ENCODE data around the gene GP9. TPM values are rescaled to one million over a fixed set of nuclear protein-coding genes. Genes with fewer than 3 reads are reported as not detected.
"Not testable (repeated sequence)": the region's sequence is repeated elsewhere in the genome, so short reads cannot be mapped to it uniquely, and the experiment has no call there.

Gene GP9
- polyA plus RNA-seq, 1 donor, result 0.42 TPM

DNA sequence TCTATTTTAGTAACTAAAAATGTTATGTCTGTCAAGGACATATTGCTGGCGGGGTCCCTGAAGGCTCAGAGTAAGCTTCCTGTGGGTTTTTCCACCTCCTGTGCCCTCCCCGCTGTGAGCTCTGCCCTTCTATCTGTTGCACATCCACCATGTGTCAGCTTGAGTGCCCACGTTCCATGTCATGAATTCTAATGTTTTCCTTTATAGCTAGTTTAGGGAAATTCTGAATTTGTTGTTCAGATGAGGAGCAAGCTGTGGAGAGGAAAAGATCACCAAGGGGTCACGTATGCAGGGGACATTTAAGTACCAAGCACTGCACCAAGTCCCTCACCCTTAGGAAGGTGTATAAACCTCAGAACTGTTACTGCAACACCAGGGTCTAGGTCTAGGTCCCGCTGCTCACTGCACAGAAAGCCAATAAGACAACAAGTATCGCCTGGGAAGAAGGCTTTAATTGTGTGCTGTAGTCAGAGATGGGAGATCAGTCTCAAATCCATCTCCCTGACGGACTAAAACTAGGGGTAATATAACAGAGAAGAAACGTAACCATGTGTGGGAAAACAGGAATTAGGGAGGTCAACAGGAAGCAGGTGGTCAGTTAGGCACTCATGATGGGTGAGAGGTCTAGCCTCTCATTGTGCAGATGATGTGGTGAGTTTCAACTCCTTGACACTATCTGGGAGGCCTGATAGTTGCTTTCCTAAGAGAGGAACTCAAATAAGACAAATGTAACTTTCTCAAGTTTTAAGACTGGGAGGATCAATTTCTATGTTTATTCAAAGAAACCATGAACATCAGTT, 9.7 kb downstream of the GP9 start:
- DNase-seq (ENCODE audit: low read depth), result no peak

DNA sequence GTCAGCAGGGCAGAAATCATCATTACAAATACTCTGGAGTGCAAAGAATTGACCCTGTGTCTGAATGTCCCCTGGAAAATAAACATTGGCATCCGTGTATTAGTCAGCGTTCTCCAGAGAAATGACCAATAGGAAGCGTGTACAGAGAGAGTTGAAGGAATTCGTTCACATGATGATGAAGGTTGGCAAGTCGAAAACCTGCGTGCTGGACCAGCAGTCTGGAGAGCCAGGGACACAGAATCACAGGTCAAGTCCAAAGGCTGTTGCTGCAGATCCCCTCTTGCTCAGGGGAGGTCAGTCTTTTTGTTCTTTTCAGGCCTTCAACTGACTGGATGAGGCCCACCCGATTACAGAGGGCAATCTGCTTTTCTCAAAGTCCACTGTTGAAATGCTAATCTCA, 16.6 kb downstream of the GP9 start:
- no peak for DNase-seq (ENCODE audit: low read depth)

DNA sequence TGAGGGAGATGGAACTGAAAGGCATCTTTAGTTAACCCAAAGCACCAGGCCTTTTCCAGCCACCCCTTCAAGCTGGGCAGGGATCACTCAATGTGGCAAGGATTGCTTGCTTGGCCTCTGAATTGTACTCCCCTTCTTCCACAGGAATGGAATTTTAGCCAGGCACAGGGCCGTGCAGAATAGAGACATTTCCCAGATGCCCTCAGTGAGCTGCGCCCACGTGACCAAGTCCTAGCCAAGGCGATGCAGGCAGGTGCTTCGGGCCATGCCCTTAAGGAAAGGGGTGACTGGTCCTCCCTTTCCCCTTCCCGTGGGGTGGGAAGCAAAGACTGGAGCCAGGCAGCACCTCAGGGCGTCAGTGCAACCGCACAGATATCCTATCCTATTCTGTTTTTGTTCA, 17.9 kb downstream of the GP9 start:
- no peak for DNase-seq (ENCODE audit: low read depth)

DNA sequence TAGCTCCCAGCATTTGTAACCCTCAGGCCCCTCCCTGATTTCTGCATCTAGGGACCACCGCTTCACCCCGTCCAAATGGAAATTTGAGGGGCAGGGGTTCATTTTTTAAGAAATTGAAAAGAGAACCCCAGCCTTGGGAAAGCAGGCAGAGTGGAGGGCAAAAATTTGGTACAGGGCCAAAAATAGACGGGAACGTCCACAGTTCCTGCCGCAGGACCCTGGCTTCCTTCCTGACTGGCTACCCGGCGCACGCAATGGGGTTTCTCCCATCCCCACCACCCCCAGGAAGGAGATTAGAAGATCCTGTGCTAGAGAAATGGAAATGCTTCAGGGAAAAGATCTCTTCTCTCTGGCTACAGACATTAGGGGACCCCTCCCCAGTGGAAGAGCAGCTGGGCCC, 20.9 kb downstream of the GP9 start:
- DNase-seq (ENCODE audit: low read depth), result no peak

DNA sequence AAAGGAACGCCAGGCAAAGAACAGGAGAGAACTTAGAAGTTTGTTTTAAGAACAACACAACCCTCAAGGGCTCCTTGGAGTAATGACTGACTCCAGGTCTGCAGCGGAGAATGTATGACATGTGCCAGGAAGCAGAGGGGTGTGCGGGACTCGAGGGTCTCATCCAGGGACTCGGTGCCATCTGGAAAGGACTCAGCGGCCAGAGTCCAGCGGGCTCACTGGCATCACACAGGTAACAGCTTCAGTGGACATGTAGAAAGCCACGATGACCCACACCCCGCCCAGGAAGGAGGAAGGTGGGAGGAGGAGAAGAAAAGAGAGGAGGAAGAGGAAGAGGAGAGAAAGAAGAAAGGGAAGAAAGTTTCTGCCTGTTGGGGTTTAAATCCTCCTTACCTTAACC, 21.4 kb downstream of the GP9 start:
- DNase-seq (ENCODE audit: low read depth), result no peak

DNA sequence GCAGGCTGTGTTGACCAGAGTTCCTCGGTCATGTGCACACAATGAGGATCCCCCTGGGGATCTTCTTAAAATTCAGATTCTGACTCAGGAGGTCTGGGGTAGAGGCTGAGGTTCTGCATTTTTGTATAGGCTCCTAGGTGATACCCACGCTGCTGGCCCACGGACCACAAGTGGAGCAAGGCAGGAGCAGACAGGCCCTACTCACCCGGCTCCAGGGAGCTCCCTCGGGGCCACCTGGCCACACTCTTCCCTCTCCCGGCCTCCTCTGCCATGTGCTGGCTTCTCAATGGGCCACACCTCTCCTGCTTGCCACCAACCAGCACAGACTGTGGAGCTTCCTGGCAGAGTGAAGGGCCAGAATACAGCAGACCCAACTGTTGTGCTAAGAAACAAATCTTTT, 23.9 kb downstream of the GP9 start:
- no peak for DNase-seq (ENCODE audit: low read depth)

DNA sequence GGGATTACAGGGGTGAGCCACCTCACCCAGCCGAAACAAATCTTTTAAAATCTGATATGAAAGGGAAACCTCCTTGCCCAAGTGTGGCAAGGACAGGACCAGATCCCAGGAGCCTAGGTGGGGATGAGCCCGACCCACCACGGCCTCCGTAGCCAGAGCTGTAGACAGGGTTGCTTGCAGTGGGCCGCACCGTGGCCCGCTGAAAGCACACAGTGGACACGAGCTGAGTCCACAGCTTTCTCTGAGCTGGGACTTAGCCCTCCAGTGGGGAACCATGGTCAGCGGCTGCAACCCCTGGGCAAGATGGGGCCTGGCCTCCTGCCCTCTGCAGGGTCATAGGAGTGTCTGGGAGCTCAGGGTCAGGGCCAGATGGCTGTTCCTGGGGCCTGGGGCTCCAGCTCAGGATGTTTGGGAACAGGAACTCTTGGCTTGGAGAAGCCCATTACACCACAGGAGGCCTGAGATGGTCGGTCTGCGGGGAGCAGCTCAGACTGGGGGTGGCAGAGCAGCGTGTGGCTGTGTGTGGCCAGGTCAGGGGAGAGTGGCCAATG, 24.7 kb downstream of the GP9 start:
- DNase-seq (ENCODE audit: low read depth), result no peak

DNA sequence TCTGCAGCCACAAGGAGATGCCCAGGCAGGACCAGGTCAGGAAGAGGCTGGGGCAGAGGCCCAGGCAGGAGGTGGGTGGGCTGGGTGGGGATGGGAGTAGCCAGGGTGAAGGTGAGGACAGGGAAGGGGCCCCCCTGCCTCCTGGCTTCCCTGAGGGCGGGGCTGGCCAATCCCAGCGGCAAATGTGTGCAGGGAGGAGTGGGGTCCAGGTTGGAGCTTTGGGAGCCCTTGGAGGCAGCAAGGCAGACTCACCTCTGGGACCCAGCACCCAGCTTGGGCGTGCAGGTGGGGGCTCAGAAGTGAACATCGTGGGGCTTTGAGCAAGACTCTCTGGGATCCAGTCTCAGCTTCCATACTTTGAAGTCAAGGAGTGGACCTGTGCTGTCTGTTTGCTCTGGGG, 25.2 kb downstream of the GP9 start:
- no peak for DNase-seq (ENCODE audit: low read depth)

DNA sequence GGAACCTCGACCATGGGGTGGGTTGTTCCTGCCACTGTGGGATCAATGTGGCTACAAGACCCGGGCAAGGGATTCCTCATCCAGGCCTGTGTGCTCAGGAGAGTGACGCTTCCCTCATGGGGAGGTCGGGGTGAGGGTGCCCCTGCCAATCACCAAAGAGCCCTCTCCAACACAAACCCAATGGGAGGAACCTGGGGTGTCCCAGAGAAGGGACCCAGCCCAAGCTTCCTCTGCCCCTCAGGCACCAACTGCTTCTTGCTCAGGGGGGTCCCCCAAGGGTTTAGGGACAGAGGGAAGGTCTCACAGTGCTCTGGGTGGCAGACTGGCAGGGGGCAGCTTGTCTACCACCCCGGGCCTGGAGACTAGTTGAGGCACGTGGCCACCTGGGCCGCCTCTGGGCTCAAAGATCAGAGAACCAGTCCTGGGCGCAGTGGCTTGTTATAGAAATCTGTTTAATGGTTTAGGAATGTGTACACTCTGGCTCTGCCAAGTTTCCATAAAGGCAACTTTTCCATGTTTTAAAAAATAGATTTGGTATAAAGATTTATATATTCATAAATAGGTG, 26.6 kb downstream of the GP9 start:
- DNase-seq (ENCODE audit: low read depth), result peak; percentile 31

DNA sequence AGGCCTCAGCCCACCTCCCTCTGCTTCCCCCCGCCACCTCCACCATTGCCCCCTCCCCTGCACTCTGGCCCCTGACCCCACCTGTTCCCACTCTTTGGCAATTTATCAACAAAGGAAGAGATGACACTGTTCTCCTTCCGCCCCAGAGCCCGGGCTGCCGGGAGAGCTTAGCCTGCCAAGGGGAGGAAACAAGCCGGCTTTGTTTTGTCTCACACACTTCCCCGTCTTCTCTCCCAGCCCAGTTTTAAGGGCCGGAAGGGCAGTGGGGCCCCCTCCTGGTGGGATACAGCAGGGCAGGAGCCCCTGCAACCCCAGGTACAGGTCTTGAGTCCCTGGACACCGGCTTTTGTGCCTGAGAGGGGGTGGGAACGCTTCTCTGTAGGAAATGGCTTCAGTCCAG, 27.3 kb downstream of the GP9 start:
- peak; percentile 22 for DNase-seq (ENCODE audit: low read depth)

DNA sequence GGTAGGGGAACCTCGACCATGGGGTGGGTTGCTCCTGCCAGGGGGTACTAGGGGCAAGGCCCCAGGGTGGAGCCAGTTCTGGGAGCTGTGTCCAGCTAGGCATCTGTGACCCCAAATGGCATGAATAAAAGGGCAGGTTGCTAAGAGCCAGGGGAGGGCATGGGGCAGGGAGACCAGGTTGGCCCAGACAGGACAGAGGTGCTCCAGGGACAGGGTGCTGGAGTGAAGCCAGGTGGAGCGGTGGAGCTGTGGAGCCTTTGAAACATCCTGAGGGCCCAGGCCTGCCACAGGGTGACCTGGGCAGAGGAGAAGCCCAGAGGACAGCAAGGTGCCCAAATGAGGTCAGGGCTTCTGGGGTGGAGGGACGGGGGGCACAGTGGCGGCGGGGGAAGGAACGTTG, 27.7 kb downstream of the GP9 start:
- not testable (repeated sequence) for DNase-seq (ENCODE audit: low read depth)

DNA sequence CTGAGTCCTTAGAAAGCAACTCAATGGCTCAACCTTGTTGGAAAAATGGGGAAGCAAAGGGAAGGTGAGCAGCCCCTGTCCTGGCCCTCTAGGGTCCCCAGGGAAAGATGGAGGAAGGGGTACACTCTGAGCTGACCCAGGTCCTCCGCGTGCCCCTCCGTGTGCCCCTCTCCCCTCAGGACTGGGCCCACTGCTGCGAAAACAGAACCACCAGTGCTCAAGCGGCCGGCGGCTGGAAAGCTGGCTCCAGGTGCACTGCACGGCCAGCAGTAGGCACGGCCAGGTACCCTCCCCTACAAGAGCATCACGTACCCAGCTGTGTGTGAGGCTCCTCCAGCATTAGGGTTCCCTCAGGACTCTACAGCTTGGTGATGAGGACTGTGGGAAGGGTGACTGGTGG, 34.7 kb downstream of the GP9 start:
- DNase-seq (ENCODE audit: low read depth), result no peak

DNA sequence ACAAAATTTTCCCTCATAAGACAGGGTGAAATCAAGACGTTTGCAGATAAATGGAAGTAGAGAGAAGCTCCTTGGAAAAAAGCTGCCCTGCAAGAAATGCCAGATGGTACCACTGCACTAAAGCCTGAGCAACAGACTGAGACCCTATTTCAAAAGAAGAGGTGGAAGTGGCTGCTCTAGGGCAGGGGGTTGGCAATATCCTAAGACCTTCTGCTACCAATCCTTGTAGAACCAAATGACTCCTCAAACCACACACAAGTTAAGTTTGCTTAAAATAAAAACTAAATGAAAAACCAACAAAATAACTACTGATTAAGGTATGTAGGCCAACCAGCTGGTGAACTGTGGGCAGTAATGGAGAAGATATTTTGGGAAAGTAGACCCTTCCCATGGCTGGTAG, 39.7 kb downstream of the GP9 start:
- DNase-seq (ENCODE audit: low read depth), result no peak

DNA sequence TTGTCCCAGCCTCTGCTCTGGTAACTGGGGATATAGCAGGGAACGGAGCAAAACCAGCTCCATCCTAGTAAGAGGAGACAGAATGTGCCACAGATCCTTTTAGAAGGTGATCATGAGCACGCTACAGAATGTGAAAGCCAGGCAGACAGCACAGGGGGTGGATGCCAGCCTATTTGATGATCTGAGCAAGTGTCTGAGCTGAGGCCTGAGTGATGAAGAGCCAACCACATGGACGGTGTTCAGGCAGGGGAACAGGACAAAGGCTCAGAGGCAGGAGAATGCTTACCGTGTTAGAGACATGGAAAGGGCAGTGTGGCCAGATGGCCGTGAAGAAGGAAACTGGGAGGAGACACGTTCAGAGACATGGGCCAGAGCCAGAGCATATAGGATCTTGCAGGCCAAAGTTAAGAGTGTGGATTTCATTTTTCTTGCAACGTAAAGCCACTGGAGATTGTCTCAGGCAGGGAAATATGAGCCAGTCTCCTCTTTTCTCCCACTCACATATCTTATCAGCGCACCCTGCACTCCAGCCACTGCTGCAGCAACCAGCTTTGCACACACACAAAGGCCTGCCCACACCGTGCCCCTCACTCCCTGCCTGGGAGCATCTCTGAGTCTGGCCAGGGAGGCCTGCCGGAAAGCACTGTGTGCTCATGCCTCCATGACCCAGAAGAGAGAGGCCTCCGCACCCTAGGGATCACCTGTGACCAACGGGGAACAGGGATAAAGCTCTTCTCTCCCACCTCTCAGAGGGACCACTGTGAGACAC, 41.0 kb downstream of the GP9 start:
- no peak for DNase-seq (ENCODE audit: low read depth)

DNA sequence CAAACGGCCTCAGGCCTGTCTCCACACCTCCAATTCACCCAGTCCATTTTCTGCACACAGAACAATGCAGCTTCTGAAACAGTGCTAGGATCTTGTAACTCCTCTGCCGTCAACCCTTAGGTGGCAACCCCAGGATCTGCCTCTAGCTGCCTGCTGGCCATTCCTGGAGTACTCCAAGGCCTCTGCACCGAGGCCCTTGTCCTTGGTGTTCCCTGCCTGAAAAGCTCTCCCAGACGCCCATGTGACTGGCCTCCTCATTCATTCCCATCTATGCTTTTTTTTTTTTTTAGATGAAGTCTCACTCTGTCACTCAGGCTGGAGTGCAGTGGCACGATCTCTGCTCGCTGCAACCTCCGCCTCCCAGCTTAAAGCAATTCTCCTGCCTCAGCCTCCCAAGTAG, 42.7 kb downstream of the GP9 start:
- DNase-seq (ENCODE audit: low read depth), result no peak

DNA sequence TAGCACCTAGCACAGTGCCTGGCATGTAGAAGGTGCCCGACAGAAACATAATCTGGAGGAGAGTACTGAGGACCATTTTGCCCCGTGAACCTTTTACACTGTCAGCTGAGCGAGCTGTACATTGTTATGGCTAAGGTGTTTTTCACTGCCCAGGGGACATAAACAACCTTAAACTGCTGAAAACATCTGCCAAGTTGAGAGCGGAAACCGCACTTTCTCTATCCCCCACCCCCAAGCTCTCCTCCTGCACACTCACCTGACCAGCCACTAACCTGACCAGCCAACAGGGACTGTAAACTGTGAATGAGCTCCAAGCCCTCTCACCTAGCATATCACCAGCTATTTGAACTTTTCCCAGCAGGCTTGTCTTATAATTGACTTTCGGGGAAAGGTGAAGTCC, 43.5 kb downstream of the GP9 start:
- DNase-seq (ENCODE audit: low read depth), result no peak

DNA sequence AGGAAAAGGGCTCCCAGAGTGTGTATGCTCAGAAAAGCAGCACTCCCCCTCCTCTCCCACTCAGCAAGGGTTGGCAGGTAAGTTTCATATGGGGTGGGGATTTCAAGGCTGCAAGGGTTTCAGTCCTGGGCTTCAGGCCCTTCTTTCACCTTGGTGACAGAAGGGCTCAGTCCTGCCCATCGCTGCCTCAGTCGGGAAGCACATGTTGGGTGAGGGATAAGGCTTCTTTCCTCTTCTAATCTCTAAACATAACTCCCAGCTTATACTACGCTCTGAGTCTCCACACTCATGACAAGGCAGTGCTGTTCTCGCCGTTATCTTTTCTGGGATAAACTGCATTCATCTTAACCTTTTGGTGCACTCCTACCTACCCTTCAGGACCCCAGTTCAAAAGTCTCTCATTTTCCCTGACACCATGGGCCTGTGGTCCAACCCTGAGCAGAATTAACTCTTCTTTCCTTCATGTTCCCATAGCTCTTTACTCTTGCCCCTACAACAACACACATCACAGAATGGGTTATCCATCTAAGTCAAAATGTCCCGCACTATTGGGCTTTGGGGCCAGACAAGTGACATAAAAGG, 44.0 kb downstream of the GP9 start:
- no peak for DNase-seq (ENCODE audit: low read depth)

DNA sequence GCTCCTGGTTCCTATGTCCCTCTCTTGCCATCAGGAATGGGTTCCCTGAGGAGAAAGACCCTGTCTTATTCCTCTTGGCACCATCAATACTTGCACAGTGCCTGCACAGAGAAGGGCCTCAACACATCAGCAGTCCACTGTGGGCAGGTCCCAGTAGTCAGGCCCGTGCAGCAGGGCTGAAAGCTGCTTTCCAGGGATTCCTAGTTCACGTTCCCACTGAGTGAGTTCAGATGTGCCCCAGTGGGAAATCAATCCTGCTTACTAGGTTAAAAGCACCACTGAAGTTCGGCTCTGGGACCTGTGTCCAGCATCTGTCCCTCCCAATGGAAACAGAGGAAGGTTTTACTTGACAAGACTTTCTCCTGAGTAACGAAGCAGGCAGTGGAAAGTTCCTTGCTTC, 45.3 kb downstream of the GP9 start:
- DNase-seq (ENCODE audit: low read depth), result no peak

DNA sequence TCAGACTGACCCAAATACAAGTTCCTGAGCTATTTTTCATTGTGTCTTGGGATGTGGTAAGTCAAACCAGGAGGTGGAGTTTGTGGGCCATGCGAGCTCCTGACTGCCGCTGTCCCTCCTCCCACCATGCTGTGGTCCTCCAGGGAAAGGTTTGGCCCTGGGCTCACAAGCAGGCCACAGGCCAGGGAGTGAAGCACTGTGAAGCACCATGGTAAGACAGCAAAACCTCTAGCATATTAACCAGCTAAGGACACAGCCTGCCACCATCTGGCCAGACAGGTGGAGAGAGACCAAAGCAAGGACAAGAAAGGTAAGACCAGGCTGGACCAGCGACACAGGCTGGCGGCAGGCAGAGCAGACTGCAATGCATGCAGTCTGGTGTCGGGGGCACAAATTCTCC, 45.7 kb downstream of the GP9 start:
- no peak for DNase-seq (ENCODE audit: low read depth)

DNA sequence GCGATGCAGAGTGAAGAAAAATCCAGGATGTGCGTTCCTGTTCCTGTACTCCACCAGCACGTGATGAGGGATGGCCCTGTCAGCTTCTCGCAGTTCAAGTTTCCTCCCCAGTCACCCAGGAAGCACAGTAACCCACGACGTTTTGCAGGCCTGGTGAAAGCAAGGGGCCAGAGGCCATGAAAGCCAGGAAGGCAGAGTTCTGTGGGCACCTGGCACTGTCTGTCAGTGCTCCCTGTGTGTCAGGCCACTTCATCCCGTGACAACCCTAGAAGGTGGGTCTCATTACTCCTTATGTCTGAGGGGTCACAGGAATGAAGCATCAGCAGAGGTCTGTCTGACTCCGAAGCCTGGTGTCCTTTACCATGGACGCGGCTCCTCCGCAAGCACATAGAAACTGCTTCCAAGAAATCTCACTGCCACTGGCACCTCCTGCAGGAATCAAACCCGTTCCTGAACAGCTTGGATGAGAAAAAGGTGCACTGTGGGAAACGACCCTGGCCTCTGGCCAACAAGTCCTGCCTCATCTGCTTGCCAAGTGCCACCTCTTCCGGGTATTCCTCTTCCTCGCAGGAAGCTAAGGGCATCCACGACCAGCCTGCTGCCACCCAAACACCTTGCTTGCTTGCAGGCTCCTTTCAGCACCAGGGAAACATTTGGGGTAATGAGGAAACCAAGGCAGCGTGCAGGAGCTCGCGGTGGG, 46.4 kb downstream of the GP9 start:
- DNase-seq (ENCODE audit: low read depth), result no peak

DNA sequence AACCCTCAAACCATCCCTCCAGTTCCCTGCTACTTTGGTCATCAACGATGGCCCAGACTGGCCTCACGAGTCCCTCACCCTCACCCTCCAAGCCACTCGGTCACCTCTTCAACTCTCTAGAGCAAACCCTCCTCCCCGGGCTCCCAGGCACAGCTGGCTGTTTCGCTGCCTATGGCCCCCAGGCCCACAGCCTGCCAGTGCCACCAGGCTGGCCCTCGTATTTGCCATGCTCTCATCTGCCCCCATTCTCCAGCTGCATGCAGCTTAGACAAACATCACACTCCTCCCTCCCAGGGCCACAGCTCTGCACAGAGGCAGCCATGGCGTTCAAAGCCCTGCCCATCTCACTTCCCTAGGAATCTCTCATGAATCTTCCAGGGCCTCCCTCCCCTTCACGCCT, 47.2 kb downstream of the GP9 start:
- DNase-seq (ENCODE audit: low read depth), result no peak
